Thoracic aorta (tissue), 2 donors: ENCODE data around the gene MYBBP1A. TPM values are rescaled to one million over a fixed set of nuclear protein-coding genes. Genes with fewer than 3 reads are reported as not detected.
A peak's percentile ranks its signal among the peaks of the same experiment; 100 is the strongest.

Source experiments
- ATAC-seq: fragments of 150-250 bp; one replicate; pipeline ENCODE4 v1.8.0; 2017; ENCODE audit warnings: low read depth; ENCODE audit not compliant: insufficient number of reproducible peaks, low FRiP score
- DNase-seq: peaks from one replicate; pipeline ENCODE4 v3.0.0-alpha.2; 2020; ENCODE audit warnings: low spot score
- H3K27ac ChIP-seq, 2 donors: fragments of 200-600 bp; sonication (generic); 1 replicate in 1 of 2; 2 replicates in 1 of 2; pipeline ENCODE4 v1.5.1; 2016; ENCODE audit warnings: mild to moderate bottlenecking in 2 of 2, moderate library complexity in 2 of 2
- H3K27me3 ChIP-seq: fragments of 200-600 bp; sonication (generic); replicated peaks from 2 replicates; pipeline ENCODE4 v1.6.0; 2016; ENCODE audit warnings: mild to moderate bottlenecking; ENCODE audit not compliant: insufficient read depth
- H3K36me3 ChIP-seq: fragments of 200-600 bp; sonication (generic); one replicate; pipeline ENCODE4 v1.5.1; 2016
- H3K4me1 ChIP-seq, 2 donors: fragments of 200-600 bp; sonication (generic); 1 replicate in 1 of 2; 2 replicates in 1 of 2; pipeline versions ENCODE4 v1.5.1 to v1.6.0; 2016; ENCODE audit warnings: low read depth in 2 of 2, mild to moderate bottlenecking in 1 of 2; ENCODE audit not compliant: control insufficient read depth in 1 of 2
- H3K4me3 ChIP-seq: fragments of 200-600 bp; sonication (generic); 2 replicates; pipeline ENCODE4 v1.5.1; 2016; ENCODE audit warnings: mild to moderate bottlenecking
- H3K9me3 ChIP-seq: fragments of 200-600 bp; sonication (generic); 2 replicates; pipeline ENCODE4 v1.5.1; 2016
- total RNA-seq, 2 donors: library from RNA; depleted of rRNA; stranded (reverse); fragments of >200 nt; gene quantifications; one replicate each; pipeline versions ENCODE4 v1.1.0 to v1.2.3, GENCODE V29; 2016
- TF ChIP-seq, protein P1 (sequence below): fragments of 200-600 bp; sonication (generic); IDR thresholded peaks from one replicate; pipeline ENCODE4 v1.5.1; 2019; ENCODE audit warnings: antibody characterized with exemption

The MYBBP1A gene
- total RNA-seq, 2 donors from 2014 or later: 47.4 to 92.6 TPM

DNA sequence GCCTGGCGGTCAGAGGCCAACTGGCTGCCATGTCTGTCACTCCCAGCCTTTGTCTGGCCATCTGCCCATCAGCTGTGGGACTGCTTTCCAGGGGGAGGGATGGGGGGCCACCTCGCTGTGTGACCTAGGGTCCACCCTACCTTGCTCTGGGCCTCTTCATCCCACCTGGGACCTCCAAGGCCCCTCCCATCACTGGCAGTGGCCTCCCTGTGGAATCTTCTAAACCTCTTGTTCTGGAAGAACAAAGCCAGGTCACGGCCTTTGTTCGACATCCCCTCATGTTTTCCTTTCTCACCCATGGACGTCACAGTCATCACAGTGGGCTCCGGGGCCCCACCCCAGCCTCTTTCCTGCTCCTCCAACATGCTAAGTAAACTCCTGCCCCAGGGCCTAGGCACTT, 32.5 kb downstream of the MYBBP1A start:
- Histone ChIP-seq H3K9me3 (no peaks in the 10 kb centered on the region), H3K4me1 (peaks cover 5 to 25% of the 10 kb centered on the region in 2 donors), H3K27me3 (no peaks in the 10 kb centered on the region), H3K4me3 (no peak overlapping the region), H3K27ac (no peak overlapping the region), H3K36me3 (no peaks in the 10 kb centered on the region)
- TF ChIP-seq, protein P1, sequence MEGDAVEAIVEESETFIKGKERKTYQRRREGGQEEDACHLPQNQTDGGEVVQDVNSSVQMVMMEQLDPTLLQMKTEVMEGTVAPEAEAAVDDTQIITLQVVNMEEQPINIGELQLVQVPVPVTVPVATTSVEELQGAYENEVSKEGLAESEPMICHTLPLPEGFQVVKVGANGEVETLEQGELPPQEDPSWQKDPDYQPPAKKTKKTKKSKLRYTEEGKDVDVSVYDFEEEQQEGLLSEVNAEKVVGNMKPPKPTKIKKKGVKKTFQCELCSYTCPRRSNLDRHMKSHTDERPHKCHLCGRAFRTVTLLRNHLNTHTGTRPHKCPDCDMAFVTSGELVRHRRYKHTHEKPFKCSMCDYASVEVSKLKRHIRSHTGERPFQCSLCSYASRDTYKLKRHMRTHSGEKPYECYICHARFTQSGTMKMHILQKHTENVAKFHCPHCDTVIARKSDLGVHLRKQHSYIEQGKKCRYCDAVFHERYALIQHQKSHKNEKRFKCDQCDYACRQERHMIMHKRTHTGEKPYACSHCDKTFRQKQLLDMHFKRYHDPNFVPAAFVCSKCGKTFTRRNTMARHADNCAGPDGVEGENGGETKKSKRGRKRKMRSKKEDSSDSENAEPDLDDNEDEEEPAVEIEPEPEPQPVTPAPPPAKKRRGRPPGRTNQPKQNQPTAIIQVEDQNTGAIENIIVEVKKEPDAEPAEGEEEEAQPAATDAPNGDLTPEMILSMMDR: no peak
- DNase-seq: no peak
- ATAC-seq: no peak

DNA sequence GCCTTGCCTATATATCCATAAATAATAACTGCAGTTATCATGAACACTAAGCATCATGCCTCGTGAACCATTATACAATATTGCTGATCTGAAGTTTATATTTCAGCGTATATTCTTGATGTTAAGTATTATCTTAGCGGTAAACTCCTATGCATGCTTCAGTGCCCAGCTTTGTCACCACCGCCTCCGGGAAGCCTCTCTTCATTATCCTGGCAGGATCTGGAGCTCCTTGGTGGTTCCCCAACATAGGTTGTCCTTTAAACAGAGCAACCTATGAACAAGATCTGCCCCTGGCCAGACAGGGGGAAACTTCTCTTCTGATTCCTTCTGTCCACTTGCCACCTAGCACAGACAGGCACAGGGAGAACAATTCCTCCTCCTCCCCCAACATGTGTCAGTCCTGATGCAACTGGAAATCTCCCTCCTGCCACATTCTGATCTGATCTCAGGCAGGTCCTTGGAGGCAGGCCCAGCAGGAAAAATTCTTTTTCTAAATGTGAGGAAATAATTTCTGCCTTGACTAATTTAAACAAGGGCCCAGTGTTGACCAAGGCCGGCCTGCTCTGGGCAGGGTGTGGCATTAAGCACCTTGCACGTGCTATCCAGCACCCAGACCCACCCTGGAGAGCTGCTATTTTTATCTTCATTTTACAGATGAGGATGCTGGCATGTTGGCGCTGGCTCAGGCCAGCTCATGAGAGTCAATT, 34.1 kb downstream of the MYBBP1A start:
- Histone ChIP-seq H3K27ac (no peak overlapping the region), H3K4me1 (peaks cover 0 to 11% of the 10 kb centered on the region in 2 donors), H3K36me3 (no peaks in the 10 kb centered on the region), H3K4me3 (no peak overlapping the region), H3K27me3 (no peaks in the 10 kb centered on the region), H3K9me3 (no peaks in the 10 kb centered on the region)
- ATAC-seq (no peak), DNase-seq (no peak)
- TF ChIP-seq, protein P1: no peak

DNA sequence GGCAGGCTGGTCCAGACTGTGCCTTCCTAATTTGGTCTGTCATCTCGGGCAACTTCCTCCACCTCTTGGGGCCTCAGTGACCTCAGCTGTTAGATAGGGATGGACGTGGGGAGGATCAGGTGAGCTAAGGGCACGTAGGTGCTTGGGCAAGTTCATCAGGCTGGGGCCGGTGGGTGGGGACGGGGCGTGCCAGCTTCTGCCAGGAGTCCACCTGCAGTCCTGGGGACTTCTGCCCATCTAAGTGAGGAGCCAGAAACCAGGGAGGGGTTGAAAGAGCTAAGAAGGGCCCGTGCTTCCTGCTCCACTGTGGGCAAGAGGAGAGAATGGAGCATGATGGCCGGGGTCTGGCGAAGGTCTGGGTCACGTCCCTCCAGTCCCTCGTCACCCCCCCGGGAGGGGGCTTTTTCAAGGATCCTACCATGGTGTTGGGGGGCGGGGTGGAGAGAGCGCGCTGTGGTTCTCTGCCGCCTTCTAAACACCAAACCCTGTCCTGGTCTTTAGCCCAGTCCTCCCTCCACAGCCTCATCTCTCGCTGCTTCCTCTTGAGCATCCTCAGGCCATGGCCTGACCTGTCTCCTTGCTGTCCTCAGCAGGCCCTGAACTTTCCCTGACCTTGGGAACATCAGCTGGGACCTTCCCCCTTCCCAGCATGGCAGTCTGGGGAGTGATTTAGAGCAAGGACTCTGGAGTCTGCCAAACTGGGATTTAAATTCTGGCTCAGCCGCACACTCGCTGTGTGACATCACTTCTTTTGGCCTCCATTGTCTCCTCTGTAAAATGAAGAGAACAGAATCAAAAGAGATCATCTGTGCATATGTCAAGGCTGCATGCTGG, 34.9 kb downstream of the MYBBP1A start:
- H3K9me3 ChIP-seq: no peaks in the 10 kb centered on the region
- H3K27ac ChIP-seq: peak overlapping the region in 1 of 2 donors; percentile 11
- H3K4me3 ChIP-seq: no peak overlapping the region
- ATAC-seq (no peak), DNase-seq (no peak)
- peaks cover 0 to 11% of the 10 kb centered on the region in 2 donors for H3K4me1 ChIP-seq
- no peaks in the 10 kb centered on the region for H3K36me3 ChIP-seq
- TF ChIP-seq, protein P1: no peak
- no peaks in the 10 kb centered on the region for H3K27me3 ChIP-seq

DNA sequence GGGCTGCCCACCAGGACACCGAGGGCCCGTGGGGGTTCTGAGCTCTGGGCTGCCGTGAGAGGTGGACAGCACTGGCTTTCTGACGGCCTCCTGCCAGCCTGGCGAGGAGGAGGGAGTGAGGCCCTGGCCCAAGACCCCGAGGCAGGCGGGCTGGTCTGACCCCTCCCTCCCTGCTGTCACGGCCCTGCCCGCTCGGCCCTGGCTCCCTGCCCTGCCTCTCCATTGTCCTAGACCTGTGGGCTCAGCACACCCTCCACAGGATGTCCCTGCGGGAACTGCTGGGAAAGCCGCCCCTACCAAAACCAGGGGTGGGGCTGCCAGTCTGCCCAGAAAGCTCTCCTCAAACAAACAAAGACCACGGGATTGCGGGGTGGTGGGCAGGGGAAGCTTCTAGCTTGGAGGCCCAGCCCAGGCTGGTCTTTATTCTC, 35.8 kb downstream of the MYBBP1A start:
- TF ChIP-seq, protein P1: no peak
- no peak for DNase-seq
- no peak overlapping the region for H3K27ac ChIP-seq
- no peaks in the 10 kb centered on the region for H3K36me3 ChIP-seq
- H3K27me3 ChIP-seq: no peaks in the 10 kb centered on the region
- H3K4me1 ChIP-seq: peaks cover 0 to 11% of the 10 kb centered on the region in 2 donors
- ATAC-seq: no peak
- no peaks in the 10 kb centered on the region for H3K9me3 ChIP-seq
- no peak overlapping the region for H3K4me3 ChIP-seq

DNA sequence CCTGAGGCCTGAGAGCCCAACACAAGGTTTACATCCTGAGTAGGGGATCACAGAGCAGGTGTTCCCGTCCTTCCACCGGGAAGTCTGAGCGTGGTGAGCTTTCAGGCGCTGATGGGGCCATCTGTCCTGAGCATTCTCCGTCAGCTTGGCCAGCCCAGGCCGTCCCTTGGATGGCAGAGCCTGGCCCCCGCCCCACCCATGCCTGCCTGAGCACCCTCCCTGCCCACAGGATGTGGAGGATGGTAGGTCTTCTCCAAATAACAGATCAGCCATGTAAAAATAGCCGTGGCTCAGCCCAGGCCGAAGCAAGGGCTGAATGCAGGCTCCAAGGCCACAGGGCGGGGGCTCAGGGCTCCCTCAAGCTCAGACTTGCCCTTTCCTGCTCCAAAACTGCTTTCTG, 36.3 kb downstream of the MYBBP1A start:
- peaks cover 0 to 16% of the 10 kb centered on the region in 2 donors for H3K4me1 ChIP-seq
- no peak for ATAC-seq
- no peaks in the 10 kb centered on the region for H3K9me3 ChIP-seq
- no peak for DNase-seq
- H3K27ac ChIP-seq: no peak overlapping the region
- H3K27me3 ChIP-seq: no peaks in the 10 kb centered on the region
- TF ChIP-seq, protein P1: no peak
- no peaks in the 10 kb centered on the region for H3K36me3 ChIP-seq
- no peak overlapping the region for H3K4me3 ChIP-seq
